Amygdala (tissue), 56 donors: ENCODE results near the gene PRR13.
"Not testable (repeated sequence)": the region's sequence is repeated elsewhere in the genome, so short reads cannot be mapped to it uniquely, and the experiment has no call there.

ENCODE experiments used
- DNase-seq, 56 donors: peaks; one replicate each; lab custom pipeline; 2025; lab: John Stamatoyannopoulos, UW

Gene PRR13

DNA sequence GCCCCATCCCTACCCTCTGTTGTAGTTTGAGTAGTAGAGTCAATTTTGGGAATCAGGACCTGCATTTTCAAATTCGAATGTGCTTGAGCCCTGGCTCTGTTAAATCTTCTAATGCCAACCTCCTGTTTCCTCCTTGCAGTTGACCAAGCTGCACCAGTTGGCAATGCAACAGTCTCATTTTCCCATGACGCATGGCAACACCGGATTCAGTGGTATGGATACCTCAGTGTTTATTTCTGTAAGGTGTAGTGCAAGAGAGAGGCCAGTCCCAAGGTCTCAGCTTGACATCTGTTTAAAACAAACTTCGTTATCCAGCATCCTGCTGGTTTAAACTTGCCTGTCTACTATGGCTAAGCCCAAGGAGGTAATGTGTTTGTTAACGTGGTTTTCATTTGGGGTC is 25.5 kb downstream of the PRR13 start:
- DNase-seq = no peak

DNA sequence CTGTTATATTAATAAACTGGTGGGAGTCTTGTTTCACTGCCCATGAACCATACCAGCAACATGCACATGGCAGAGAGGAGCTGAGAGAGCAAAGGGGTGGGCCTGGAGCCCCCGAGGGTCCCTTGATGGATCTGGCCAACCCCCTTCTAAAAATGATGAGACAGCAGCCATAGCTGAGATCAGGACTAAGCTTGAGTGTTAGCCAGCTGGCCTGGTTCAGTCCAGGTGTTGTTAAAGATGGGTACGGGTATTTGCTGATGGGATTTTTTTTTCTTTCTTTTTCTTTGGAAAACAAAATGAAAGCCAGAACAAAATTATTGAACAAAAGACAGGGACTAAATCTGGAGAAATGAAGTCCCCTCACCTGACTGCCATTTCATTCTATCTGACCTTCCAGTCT is 26.3 kb downstream of the PRR13 start:
- no peak for DNase-seq

DNA sequence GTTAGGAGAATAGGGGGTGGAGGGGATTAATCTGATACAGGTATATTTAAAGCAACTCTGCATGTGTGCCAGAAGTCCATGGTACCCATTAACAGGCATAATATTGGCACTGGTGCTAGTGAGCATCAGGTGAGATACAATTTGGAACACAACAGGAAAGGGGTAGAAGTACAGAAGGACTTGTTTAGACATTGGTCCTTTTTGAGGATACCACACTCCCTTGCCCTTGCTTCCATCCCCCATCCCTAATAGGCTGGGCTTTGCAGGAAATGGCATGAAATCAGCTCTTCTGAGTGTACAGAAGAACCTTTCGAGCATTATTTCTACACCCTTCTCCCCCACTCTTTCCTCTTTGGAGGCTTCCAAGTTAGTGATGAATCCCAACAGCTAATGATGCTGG is 26.7 kb downstream of the PRR13 start:
- no peak for DNase-seq

DNA sequence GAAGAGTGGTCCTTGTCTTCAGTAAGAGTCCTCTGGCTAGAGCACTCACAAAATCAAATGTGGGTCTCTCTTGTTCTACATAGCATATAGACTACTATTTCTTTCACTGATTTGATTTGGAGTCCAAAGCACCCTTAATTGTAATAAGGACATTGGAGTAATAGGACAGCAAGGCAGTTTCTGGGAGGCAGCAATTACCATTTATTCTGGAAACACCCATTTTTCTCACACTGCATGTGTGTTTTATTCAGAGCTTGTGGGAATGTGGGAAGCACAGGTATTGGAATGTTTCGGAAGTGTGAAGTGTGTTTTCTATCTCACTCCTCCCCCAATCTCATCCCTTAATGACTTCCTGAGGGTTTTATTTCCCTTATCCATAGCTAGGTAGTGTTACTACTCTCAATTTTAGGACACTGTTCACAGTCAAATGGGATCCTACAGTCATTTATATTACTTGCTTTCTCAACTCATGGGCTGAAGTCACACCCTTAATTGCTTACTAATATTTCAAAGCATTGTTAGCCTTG is 30.6 kb downstream of the PRR13 start:
- DNase-seq = no peak

DNA sequence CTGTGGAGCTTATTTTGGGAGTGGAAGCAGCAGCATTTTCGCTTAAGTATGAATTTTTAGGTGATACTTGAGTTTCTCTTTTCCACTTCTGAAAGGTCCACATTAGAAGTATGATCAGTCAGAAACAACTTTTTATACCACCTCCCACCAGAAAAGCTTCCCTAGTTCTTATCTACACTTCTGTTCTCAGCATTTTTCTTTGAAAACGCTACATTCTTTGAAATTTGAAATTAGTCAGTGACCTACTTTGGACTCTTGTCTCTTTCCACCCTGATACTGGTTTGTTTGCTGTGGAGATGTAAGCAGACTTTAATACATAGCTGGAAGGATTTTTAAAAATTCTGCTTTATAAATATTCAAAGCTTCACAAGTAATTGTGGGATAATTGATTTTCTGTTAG is 32.5 kb downstream of the PRR13 start:
- DNase-seq = no peak

DNA sequence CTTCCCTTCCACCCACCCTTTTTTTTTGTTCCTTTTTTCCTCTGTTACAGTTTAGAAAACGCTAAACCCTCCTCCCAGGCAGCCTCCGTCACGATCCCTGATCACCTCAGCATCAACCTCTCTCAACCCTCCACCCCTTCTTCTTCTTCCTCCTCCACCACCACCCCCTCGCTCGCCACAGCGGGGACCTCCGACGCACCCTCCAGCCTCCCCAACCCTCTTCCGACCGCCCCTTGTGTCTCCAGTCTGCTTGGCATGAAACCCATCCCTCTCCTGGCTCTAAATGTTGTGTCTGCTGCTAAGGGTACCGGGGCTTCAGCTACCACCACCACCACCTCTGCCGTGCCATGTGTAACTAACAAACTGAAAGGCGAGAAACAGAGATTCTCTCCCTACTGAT is 33.3 kb downstream of the PRR13 start:
- no peak for DNase-seq

DNA sequence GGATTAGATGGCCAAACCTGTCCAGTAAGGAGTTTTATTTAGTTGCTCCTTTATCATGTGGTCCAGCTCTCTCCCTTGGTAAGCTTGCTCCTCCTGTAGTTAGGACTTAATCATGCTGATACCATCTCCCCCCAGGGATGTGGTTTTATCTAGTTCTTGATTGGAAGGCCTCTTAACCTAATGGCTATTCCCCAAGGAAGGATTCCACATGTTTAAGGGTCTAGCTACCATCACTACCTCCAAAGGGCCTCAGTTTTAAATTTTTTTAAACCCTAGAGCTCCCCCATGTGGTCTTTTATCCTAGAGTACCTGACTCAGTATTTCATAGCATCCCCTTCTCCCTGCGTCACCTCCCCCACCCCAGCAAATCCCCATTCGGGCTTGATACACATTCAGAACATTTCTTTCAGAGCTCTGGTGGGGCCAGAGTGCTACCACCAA is 35.3 kb downstream of the PRR13 start:
- no peak for DNase-seq

DNA sequence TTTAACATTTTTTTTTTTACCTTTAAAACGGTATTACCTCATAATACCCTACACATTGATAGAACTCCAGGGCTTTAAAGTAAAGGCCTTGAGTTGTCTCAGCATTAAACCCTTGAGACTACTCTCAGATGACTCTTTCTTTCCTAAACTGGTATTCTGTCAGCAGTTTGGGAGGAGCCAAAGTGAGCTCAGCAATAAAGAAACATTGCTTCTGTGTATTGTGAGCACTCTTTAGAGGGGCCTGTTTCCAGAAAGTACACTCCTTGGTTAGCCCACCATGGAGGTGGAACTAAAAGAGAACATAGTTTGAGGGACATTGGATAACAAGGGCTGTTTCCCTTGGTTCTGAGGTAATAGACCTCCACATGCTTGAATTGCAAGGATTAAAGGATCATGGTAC is 37.3 kb downstream of the PRR13 start:
- no peak for DNase-seq

DNA sequence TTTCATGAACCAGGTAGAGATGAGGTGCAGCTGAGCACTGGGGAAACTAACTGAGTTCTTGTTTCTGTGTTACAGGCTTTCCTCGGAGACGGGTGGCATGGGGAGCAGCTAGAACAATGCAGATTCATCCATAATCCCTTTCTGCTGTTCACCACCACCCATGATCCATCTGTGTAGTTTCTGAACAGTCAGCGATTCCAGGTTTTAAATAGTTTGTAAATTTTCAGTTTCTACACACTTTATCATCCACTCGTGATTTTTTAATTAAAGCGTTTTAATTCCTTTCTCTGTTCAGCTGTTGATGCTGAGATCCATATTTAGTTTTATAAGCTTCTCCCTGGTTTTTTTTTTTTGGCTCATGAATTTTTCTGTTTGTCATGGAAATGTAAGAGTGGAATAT is 37.8 kb downstream of the PRR13 start:
- no peak for DNase-seq

DNA sequence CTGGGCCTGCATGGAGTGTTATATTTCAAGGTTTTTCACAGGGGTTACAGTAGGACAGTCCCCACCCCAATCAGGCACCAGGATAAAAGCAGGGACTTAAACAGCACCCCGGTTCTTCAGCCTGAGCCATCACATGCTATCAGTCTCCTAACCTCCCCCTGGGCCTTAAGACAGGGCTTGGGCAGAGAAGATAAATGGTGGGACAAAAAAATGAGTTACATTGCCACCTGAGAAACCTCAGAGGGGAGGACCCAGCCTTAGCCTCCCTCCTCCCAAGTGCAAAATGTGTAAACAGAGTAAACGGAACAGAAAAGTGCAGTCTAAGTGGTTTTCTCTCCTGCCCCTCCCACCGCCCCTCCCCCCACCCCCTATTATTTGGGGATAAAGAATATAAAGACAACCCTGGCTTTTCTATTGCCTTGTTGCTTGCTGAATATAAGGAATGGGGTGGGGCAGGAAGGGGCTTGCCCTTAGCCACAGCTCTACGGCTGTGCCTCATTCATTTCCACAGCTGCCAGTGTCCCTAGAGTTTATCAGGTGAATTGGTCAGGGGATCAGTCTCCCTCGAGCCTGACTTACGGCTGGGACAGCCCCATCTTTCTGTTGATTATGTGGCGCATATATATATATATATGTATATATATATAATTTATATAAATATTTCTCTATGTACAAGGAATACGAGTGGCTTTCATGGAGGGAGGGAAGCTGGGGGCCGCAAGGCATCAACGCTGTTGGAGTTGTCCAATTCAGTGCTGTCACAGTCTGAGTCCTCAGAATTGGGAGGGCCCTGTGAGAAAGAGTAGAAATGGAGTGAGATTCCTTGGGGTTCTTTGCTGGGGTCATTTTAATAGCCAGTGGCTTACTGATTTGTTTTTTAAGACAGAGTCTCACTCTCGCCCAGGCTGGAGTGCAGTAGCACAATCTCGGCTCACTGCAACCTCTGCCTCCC is 39.2 kb downstream of the PRR13 start:
- no peak for DNase-seq

DNA sequence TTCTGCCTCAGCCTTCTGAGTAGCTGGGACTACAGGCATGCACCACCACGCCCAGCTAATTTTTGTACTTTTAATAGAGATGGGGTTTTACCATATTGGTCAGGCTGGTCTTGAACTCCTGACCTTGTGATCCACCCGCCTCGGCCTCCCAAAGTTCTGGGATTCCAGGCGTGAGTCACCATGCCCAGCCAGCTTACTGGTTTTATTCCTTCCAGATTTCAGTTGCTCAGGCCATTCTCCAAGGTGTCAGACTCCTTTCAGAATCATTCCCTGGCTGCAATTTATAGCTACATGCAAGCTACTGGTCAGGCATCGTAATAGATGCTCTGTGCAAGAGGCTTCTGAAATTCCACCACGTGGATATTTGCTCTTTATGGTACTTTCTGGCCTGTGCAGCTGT is 39.9 kb downstream of the PRR13 start:
- DNase-seq = not testable (repeated sequence)

DNA sequence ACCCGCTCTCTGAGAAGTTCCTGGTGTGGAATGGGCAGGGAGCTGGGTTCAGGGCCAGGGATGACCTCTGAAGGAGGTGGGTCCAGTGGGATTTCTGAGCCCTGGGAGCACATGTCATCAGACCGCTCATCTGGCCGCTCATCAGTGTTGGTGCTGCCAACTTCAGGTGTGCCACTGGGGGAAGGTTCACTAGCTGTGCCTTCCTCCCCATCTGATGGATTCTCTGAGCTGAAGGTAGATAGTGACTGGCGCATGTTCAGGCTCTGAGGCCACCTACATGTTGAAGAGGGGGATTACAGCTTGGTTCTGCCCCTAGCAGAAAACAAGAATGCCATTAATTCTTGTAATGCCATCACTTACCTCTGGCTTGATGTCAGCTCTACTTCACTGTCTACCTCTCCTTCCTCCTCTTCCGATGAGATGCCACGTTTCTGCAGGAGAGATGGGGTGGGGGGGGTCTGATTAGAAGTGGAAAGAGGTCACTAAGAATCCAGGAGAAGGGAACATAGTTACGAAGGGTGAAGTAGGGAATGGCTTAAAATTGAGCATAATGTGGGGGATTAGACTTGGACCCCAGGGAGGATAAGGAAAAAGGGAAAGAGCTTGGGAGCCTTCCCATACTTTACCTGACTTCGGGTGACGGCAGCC is 40.5 kb downstream of the PRR13 start:
- no peak for DNase-seq

DNA sequence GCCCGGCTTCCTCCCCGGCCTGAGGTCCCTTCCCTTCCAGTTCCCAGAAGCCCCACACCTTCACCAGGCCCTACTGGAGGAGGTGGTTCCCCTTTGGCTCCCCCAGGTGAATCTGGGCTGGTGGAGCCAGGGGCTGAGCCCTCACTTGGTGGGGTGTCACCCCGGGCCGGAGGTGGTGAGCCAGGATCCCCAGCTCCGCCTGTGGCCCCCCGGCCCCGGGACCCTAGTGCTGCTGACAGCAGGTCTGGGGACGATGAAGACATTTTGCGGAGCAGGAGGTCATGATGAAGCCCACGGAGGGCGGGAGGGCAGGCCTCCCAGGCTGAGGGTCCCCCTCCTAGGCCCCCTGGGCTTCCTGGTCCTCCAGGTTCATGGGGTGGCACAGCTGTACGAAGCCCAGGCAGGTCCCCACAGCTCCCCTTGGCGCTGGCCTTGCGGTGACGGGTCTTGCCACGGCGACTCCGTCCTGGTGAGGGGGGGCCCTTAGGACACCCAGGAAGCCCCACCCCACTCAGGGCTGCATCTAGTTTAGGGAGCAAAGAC is 41.2 kb downstream of the PRR13 start:
- DNase-seq = no peak

DNA sequence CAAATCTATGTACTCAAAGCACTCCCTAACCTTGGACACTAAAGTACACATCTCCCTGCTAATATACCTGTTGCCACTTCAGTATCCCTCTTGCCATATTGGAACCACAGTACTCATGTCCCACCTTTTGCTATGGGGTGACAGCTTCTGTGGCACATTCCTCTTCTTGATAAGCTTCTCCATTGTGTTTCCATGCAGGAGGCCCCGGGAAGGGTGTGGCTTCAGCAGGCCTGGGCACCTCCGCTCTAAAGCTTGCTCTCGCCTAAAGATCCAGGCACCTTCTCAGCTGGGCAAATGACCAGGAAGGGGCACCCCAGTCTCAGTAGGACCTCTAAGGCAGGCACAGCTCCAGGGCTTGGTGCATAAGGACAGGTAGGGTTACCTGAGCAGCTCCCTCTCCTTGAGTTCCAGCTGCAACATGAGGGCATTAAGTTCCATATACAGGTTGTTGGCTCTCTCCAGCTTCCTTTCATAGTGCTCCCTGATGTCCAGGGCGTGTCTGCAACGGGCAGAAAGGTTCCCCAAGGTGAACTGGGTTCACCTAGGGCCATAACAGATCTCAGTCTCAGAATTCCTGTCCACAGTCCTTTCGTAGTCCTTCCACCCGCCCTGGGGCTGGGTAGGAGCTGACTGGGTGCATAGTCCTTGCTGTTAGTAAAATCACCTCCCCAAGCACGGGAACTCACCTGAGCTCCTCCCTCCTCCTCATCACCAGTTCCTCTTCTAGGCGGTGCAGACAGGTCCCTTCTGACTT is 41.9 kb downstream of the PRR13 start:
- no peak for DNase-seq

DNA sequence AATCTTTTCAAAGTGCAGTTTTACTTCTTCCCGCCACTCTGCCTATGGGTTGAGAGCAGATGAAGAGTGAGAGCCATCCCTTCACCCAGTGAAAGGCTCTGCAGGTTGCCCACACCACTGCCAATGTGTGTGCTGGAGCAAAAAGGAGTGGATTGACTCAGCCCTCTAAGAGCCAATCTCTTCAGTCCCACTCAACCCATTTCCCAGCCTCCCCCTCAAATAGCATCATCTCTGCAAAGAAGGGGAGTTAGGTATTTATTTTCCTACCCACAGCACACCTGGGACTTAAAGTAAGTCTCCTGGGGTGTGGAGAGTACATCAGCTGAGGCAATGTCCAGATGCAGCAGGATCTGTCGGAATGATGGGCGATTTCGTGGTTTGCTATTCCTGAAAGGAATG is 42.4 kb downstream of the PRR13 start:
- DNase-seq = no peak

DNA sequence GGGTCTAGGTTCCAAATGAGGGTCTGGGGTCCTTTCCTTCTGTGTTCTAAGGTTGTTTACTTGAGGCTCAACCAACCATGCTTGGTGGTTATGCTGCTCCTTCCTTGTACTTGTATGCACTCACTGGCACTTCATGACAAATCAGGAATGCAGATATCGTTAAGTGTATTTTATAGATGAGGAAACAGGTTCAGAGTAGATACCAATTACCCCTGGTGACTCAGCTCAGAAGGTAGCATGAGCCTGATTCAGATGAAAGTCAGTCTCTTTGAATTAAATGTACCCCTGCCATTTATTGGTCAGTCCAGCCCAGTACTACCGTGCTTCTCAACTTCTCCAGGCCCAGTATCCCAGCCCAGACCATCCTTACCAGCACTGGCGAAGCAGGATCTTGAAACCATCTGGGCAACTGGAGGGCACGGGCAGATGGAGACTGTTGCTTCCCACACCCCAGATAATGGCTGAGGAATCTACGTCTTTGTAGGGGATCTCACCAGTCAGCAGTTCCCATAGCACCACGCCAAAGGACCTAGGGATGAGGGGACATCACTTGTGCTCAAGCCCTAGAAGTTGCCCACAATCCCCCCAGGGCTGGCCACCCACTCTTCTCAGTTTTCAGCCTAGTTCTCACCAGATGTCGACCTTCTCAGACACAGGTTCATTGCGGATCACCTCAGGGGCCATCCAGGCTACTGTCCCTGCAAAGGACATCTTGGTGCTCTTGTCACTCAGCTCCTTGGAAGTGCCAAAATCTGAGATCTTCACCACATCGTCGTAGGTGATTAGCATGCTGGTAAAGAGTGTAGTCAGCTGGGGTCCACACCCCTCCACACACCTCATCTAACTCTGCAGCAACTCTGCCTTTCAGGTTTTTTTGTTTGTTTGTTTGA is 43.4 kb downstream of the PRR13 start:
- no peak for DNase-seq

DNA sequence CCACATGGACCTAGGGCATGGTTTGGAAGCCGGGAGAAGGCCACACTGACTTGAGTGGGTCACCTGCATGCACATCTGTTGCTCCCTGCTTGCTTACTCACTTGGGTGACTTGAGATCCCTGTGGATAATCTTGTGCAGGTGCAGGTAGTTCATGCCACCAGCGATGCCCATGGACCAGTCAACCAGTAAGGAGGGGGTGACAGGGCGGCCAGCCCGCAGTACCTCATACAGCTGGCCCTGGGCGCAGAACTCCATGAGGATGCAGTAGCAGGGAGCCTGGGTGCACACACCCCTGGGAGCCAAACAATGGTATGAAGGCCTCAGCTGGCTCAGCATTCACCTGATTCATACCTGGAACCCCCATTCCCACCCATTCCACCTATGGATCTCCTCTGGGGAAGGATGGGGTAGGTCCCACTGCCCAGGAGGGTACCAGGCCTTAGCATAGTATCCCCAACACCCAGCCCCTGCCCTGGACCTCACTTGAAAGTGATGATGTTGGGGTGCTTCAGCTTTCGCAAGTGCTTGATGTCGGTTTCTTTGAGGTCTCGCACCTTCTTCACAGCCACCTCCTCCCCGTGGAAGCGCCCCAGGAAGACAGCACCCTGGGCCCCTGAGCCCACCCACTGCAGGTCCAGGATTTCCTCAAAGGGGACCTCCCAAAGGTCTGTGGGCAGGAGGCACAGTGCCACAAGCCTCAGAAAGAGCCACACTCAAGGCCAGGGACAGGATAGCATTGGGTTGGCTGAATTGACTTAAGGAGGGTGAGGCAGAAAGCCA is 44.6 kb downstream of the PRR13 start:
- DNase-seq = no peak

DNA sequence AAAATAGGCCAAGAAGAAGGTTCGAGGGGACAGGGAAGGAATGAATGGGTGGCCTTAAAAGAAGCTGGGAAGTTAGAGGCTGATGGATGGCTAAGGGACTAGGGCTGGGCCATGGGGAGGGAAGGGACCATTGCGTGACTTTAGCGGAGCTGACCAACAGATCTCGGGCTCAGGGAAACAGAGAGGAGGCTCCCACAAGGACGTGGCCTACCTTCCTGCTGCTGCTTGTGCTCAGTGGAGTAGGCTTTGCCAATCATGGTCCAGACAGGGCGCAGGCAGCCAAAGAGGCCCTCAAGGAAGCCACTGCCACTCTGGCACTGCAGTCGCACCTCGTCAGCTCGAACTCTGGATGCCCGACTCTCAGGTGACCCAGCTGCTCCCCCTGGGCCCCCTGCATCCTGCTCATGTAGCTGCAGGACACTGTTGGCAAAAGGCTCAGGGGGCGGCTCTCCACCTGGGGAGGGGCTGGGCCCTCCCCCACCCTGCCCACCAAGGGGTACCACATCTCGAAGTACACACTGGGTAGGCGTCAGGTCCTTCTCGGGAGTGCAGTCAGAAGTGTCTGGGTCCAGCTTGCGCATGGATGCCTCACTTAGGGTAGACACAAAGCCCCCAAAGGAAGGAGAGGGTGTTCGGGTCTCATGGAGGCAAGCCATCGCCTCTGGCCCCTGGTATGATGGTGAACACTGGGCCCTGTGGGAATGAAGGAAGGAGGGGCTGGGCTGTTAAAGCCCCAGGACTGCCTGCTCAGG is 45.4 kb downstream of the PRR13 start:
- DNase-seq = no peak
